HepG2 (cell line): Measurements from ENCODE around the gene SLC2A2. TPM values are rescaled to one million over a fixed set of nuclear protein-coding genes. Genes with fewer than 3 reads are reported as not detected.

ENCODE experiments used
- ATAC-seq: fragments of 200-7000 bp; cut with Tn5 transposase; 3 replicates; pipeline ENCODE4 v1.9.1; 2020; ENCODE audit warnings: mild to moderate bottlenecking, moderate library complexity
- BruUV-seq: library from RNA; stranded (reverse); fragments of 400-500 nt; replicated peaks from 2 replicates; lab custom pipeline; 2021; lab: Mats Ljungman, UMichigan
- CTCF ChIA-PET: fragments of 300-600 bp; formaldehyde crosslinking; extraction: SDS; loops from one replicate; lab custom pipeline; 2021; ENCODE audit warnings: low total read pairs, inconsistent platforms, low intra/inter-chr PET ratio; lab: Yijun Ruan, JAX
- POLR2A ChIA-PET: fragments of 350-600 bp; sonication (Branson Sonifier 250); formaldehyde crosslinking; loops from one replicate; lab custom pipeline; 2020; ENCODE audit warnings: antibody characterized with exemption, inconsistent platforms; lab: Yijun Ruan, JAX
- DNase-seq: peaks from one replicate; pipeline ENCODE4 v3.0.0-alpha.2; 2015; ENCODE audit warnings: low spot score
- FAIRE-seq: peaks from 3 replicates; lab custom pipeline; 2011; peaks lifted over from hg19 to GRCh38; lab: Jason Lieb, UNC
- H2AFZ ChIP-seq: one replicate; pipeline ENCODE4 v1.6.1; 2011; ENCODE audit warnings: low read length, inconsistent platforms
- H3K27ac ChIP-seq: fragments of 300-600 bp; 3 replicates; pipeline ENCODE4 v1.8.0; 2011; ENCODE audit warnings: mixed run types, mild to moderate bottlenecking, mixed read lengths, low read length, inconsistent platforms; ENCODE audit not compliant: insufficient read depth; ENCODE audit errors: extremely low read length
- H3K27me3 ChIP-seq, 2 experiments: fragments of 200-600 bp in 1 of 2; 2 replicates in 1 of 2; 3 replicates in 1 of 2; pipeline versions ENCODE4 v1.6.0 to v1.8.0; 2011; ENCODE audit warnings: low read length in 2 of 2, mild to moderate bottlenecking in 2 of 2, moderate library complexity in 2 of 2, inconsistent platforms in 1 of 2; ENCODE audit not compliant: insufficient read depth in 2 of 2, control insufficient read depth in 1 of 2
- H3K36me3 ChIP-seq, 2 experiments: fragments of 200-600 bp in 1 of 2; replicated peaks in 1 of 2; 2 replicates in 1 of 2; 3 replicates in 1 of 2; pipeline versions ENCODE4 v1.5.1 to v1.8.0; 2011; ENCODE audit warnings: low read length in 2 of 2, inconsistent platforms in 1 of 2; ENCODE audit not compliant: insufficient read depth in 2 of 2, control insufficient read depth in 1 of 2
- H3K4me1 ChIP-seq: 2 replicates; pipeline ENCODE4 v1.5.1; 2012; ENCODE audit warnings: low read length, inconsistent platforms; ENCODE audit not compliant: insufficient read depth
- H3K4me2 ChIP-seq: 2 replicates; pipeline ENCODE4 v1.6.0; 2011; ENCODE audit warnings: low read depth, low read length, inconsistent platforms
- H3K4me3 ChIP-seq, 3 experiments: fragments of 200-600 bp in 1 of 3; sonication (generic), shearing (Covaris generic) in 1 of 3; replicated peaks in 1 of 3; 2 replicates each; pipeline ENCODE4 v1.5.1; 2011 to 2016; ENCODE audit warnings: low read length in 3 of 3, inconsistent platforms in 2 of 3, low read depth in 2 of 3, mild to moderate bottlenecking in 2 of 3, control low read depth in 1 of 3, mixed read lengths in 1 of 3; ENCODE audit not compliant: insufficient read depth in 1 of 3
- H3K79me2 ChIP-seq: one replicate; pipeline ENCODE4 v1.6.1; 2011; ENCODE audit warnings: low read length, inconsistent platforms; ENCODE audit not compliant: insufficient read depth
- H3K9ac ChIP-seq: 2 replicates; pipeline ENCODE4 v1.6.0; 2011; ENCODE audit warnings: mild to moderate bottlenecking, low read depth, low read length, inconsistent platforms; ENCODE audit not compliant: insufficient read depth
- H3K9me3 ChIP-seq: 2 replicates; pipeline ENCODE4 v1.5.1; 2012; ENCODE audit warnings: mild to moderate bottlenecking, low read length
- H4K20me1 ChIP-seq: 2 replicates; pipeline ENCODE4 v1.6.0; 2011; ENCODE audit warnings: inconsistent platforms, mild to moderate bottlenecking, low read length, moderate library complexity; ENCODE audit not compliant: insufficient read depth
- ARID3A ChIP-seq: IDR thresholded peaks from 2 replicates; pipeline ENCODE4 v1.6.1; 2012; ENCODE audit warnings: low read depth, low read length, improper control_type of control experiment
- HMG20A ChIP-seq: IDR thresholded peaks from 2 replicates; pipeline ENCODE4 v1.6.1; 2016; ENCODE audit warnings: borderline replicate concordance
- HMGXB3 ChIP-seq: sonication (generic); formaldehyde crosslinking; IDR thresholded peaks from 2 replicates; pipeline ENCODE4 v1.4.0; 2020; ENCODE audit warnings: missing genetic modification reagents, borderline replicate concordance
- RFX1 ChIP-seq: fragments of 450-650 bp; IDR thresholded peaks from 2 replicates; pipeline ENCODE4 v1.6.1; 2017
- SOX6 ChIP-seq, 2 experiments: fragments of 450-650 bp in 1 of 2; sonication (generic) in 1 of 2; formaldehyde crosslinking in 1 of 2; IDR thresholded peaks; 2 replicates each; pipeline versions ENCODE4 v1.4.0 to v1.6.1; 2017 to 2020; ENCODE audit warnings: antibody characterized with exemption in 1 of 2, mild to moderate bottlenecking in 1 of 2, missing genetic modification reagents in 1 of 2
- SP1 ChIP-seq, 2 experiments: fragments of 450-650 bp in 1 of 2; sonication (generic) in 1 of 2; formaldehyde crosslinking in 1 of 2; IDR thresholded peaks; 2 replicates each; pipeline versions ENCODE4 v1.4.0 to v1.6.1; 2016 to 2020; ENCODE audit warnings: missing genetic modification reagents in 1 of 2
- ZNF207 ChIP-seq: fragments of 450-650 bp; IDR thresholded peaks from 2 replicates; pipeline ENCODE4 v1.6.1; 2016; ENCODE audit warnings: antibody characterized with exemption, borderline replicate concordance
- ZNF33A ChIP-seq: sonication (generic); formaldehyde crosslinking; IDR thresholded peaks from 2 replicates; pipeline ENCODE4 v1.5.1; 2020; ENCODE audit warnings: missing genetic modification reagents, mild to moderate bottlenecking, moderate library complexity, borderline replicate concordance
- ZNF496 ChIP-seq: sonication (generic); formaldehyde crosslinking; IDR thresholded peaks from 2 replicates; pipeline ENCODE4 v1.8.1; 2023; ENCODE audit warnings: mild to moderate bottlenecking, moderate library complexity, missing genetic modification reagents; ENCODE audit not compliant: insufficient replicate concordance
- ZNF724P ChIP-seq: sonication (generic); formaldehyde crosslinking; IDR thresholded peaks from 2 replicates; pipeline ENCODE4 v1.8.0; 2022; ENCODE audit warnings: missing genetic modification reagents, borderline replicate concordance
- ZSCAN20 ChIP-seq: sonication (generic); formaldehyde crosslinking; IDR thresholded peaks from 2 replicates; pipeline ENCODE4 v1.4.0; 2020; ENCODE audit warnings: missing genetic modification reagents, mild to moderate bottlenecking, borderline replicate concordance
- ZSCAN29 ChIP-seq: sonication (generic); formaldehyde crosslinking; conservative IDR thresholded peaks from 2 replicates; pipeline ENCODE4 v1.4.0; 2020; ENCODE audit warnings: mild to moderate bottlenecking, missing genetic modification reagents
- WGBS: methylation state at CpG from one replicate; pipeline ENCODE4 v1.1.6; 2017; ENCODE audit warnings: low lambda C conversion rate; 5-methylcytosine and 5-hydroxymethylcytosine counted together
- in situ Hi-C: cut with HindIII; loops from 2 replicates; pipeline ENCODE4 v1.10.0; 2017; ENCODE audit warnings: low pct_unique_long_range_greater_than_20kb; ENCODE audit not compliant: extremely low pct_ligation_motif_present
- intact Hi-C: fragments of 100-400 bp; cut with micrococcal nuclease; formaldehyde crosslinking; loops from one replicate; pipeline ENCODE4 v1.10.0; 2022; ENCODE audit not compliant: unreplicated experiment
- polyA plus RNA-seq, 8 experiments: library from polyadenylated mRNA; depleted of rRNA in 3 of 8; stranded (reverse) in 7 of 8; unstranded in 1 of 8; fragments of >200 nt; fragmentation: Illumina TruSeq in 4 of 8; extraction: Trizol in 4 of 8; gene quantifications; 2 replicates each; pipeline versions ENCODE4 v1.2.1 to v1.2.3, GENCODE V29; 2011 to 2016; ENCODE audit warnings: low read depth in 4 of 8, missing spikeins in 1 of 8, mixed read lengths in 1 of 8; ENCODE audit not compliant: insufficient read depth in 1 of 8
- total RNA-seq, 5 experiments: library from RNA; depleted of rRNA; stranded (reverse); fragments of >200 nt; fragmentation: Illumina TruSeq; extraction: Trizol; gene quantifications; 2 replicates each; pipeline ENCODE4 v1.2.3, GENCODE V29; 2016; ENCODE audit warnings: low read depth in 1 of 5
- TF ChIP-seq, protein P1 (sequence below): sonication (generic); formaldehyde crosslinking; conservative IDR thresholded peaks from 2 replicates; pipeline ENCODE4 v1.5.0; 2020; ENCODE audit warnings: missing genetic modification reagents

SLC2A2 gene
- total and polyA plus RNA-seq, 2 of the 13 experiments (the other 11 are each of a cell fraction or from before 2014, with no cell fraction given): 19.5 to 23.2 TPM

GRCh38 chr3:171044835-171045793, 18.6 kb upstream of the SLC2A2 start (continued):
- TF ChIP-seq, protein P1, sequence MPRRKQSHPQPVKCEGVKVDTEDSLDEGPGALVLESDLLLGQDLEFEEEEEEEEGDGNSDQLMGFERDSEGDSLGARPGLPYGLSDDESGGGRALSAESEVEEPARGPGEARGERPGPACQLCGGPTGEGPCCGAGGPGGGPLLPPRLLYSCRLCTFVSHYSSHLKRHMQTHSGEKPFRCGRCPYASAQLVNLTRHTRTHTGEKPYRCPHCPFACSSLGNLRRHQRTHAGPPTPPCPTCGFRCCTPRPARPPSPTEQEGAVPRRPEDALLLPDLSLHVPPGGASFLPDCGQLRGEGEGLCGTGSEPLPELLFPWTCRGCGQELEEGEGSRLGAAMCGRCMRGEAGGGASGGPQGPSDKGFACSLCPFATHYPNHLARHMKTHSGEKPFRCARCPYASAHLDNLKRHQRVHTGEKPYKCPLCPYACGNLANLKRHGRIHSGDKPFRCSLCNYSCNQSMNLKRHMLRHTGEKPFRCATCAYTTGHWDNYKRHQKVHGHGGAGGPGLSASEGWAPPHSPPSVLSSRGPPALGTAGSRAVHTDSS (CRISPR knock-in tag): no peak
- no peak for TF ChIP-seq ZNF207

- peak overlapping the region; percentile 58 for H3K4me2 ChIP-seq
- WGBS: 0% methylated on average over 1 of the region's 1 CpG
- no peak for ATAC-seq
- in situ Hi-C loops (no loop called here), intact Hi-C loops (no loop called here)
- no peak overlapping the region for H3K4me3 ChIP-seq
- no peaks in the 10 kb centered on the region for H3K36me3 ChIP-seq
- peak; percentile 69 for DNase-seq
- no peaks in the 10 kb centered on the region for H3K9me3 ChIP-seq
- H3K27me3 ChIP-seq: no peaks in the 10 kb centered on the region
- peaks cover 60% of the 10 kb centered on the region for H3K4me1 ChIP-seq
- H3K9ac ChIP-seq: peak overlapping the region; percentile 65
- no peaks in the 10 kb centered on the region for H3K79me2 ChIP-seq
- peak overlapping the region; percentile 84 for H3K27ac ChIP-seq
- no TSS peak for BruUV-seq
- FAIRE-seq: peak; percentile 50
- ChIA-PET CTCF (no interaction called here), POLR2A (interaction anchor here (1.1 to 3.5 kb wide), 7 partner anchors 11 to 797 kb away, joined by 3 to 18 read pairs (median 9); partner anchors contain the start of gene SLC2A2)
- H2AFZ ChIP-seq: peak overlapping the region; percentile 32
- H4K20me1 ChIP-seq: no peaks in the 10 kb centered on the region
- TF ChIP-seq HMG20A (CRISPR knock-in tag) (peak; percentile 57; the same call in 1 of the 2 replicates), ZSCAN20 (no peak), ZNF33A (no peak), SP1 (IDR thresholded peaks at IDR 0.05) (no peak), SP1 (CRISPR knock-in tag; IDR thresholded peaks at IDR 0.05) (no peak), ZNF496 (CRISPR knock-in tag) (no peak), ZSCAN29 (CRISPR knock-in tag) (no peak), HMGXB3 (CRISPR knock-in tag) (no peak; the same call in 1 of the 2 replicates), SOX6 (IDR thresholded peaks at IDR 0.05) (no peak), SOX6 (CRISPR knock-in tag; IDR thresholded peaks at IDR 0.05) (peak; percentile 68), ARID3A (no peak), RFX1 (no peak), ZNF724P (CRISPR knock-in tag) (no peak)
These were observed 17.9 kb upstream of the SLC2A2 start for GRCh38 chr3:171044384-171044783.
